WI38 (cell line): ENCODE results near the gene STX2.

Experiments
- H3K4me3 ChIP-seq: 2 replicates; pipeline ENCODE4 v1.5.1; 2011; ENCODE audit warnings: low read depth, mild to moderate bottlenecking, control low read depth, low read length
- TF ChIP-seq, protein P1 (sequence below): IDR thresholded peaks from 2 replicates; pipeline ENCODE4 v1.5.1; 2012; ENCODE audit warnings: low read depth, mild to moderate bottlenecking, control low read depth, low read length

The STX2 gene

DNA sequence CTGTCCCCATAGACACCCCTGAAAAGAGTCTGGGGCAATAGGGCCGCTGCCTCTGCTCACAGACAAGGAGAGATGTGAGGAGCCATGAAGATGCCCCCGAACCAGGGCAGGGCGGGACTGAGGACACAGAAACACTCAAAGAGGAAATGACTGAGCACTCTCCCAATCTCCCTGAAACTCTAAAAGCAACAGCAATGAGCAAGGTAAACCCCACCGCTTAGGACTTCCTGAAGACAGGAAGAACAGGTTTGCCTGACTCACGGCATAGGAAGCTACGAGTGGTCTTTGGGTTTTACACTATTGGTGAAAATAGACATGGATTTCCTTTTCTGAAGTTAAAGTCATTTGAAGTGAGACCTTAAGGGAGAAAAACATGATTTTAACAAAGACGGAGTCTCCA, 32.5 kb downstream of the STX2 start:
- no peak overlapping the region for H3K4me3 ChIP-seq
- TF ChIP-seq, protein P1, sequence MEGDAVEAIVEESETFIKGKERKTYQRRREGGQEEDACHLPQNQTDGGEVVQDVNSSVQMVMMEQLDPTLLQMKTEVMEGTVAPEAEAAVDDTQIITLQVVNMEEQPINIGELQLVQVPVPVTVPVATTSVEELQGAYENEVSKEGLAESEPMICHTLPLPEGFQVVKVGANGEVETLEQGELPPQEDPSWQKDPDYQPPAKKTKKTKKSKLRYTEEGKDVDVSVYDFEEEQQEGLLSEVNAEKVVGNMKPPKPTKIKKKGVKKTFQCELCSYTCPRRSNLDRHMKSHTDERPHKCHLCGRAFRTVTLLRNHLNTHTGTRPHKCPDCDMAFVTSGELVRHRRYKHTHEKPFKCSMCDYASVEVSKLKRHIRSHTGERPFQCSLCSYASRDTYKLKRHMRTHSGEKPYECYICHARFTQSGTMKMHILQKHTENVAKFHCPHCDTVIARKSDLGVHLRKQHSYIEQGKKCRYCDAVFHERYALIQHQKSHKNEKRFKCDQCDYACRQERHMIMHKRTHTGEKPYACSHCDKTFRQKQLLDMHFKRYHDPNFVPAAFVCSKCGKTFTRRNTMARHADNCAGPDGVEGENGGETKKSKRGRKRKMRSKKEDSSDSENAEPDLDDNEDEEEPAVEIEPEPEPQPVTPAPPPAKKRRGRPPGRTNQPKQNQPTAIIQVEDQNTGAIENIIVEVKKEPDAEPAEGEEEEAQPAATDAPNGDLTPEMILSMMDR: no peak

DNA sequence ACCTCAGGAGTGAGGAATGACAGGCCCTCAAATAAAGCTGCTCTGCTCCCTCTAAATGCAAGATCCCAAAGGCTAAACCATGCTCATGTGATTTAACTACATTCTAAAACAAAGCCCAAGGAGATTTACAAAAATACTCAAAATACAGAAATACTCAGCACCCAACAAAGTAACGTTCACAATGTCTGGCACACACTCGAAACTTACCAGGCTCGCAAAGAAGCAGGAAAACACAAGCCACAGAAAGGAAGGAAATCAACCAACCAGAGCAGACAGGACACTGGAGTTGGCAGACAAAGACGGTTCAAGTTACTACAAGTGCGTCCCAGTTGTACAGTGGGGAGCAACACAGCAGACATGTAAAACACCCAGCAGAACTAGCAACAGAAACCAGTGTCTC, 33.4 kb downstream of the STX2 start:
- no peak overlapping the region for H3K4me3 ChIP-seq
- TF ChIP-seq, protein P1: no peak

DNA sequence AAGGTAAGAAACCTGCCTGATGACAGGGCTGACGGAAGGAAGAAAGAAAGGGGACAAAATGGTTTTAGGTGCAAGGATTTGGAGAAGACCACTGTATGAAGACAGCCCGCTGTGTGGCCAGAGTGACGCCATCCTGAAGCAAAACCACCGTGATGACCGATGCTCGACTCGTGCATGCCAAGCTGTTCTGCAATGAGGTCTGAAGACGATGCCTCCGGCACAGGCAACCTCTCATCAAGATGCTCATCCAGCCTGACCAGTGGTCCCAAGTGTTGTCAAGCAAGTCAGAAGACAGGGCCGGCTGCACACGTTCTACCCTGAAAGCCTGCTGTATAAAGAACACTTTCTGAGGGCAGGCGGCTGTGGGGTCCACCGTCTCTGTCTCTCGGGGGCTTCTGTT, 34.8 kb downstream of the STX2 start:
- TF ChIP-seq, protein P1: no peak
- H3K4me3 ChIP-seq: no peak overlapping the region

DNA sequence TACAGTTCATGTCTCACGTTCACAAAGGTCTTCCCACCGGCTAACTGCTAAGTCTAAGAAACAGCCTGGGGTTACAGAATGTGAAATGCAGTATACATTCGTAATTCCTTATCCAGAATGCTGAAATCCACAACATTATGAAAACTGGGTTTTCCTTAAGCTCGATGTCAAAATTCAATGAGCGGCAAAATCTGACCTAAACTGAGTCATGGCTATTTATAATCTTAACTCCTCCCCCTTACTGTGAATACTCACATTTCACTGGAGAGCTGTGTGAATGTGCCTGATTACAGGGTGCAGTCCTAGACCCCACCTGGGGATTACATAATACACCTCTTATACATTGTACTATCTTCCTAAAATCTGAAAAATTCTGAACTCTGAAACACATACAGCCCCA, 35.3 kb downstream of the STX2 start:
- H3K4me3 ChIP-seq: no peak overlapping the region
- TF ChIP-seq, protein P1: no peak

DNA sequence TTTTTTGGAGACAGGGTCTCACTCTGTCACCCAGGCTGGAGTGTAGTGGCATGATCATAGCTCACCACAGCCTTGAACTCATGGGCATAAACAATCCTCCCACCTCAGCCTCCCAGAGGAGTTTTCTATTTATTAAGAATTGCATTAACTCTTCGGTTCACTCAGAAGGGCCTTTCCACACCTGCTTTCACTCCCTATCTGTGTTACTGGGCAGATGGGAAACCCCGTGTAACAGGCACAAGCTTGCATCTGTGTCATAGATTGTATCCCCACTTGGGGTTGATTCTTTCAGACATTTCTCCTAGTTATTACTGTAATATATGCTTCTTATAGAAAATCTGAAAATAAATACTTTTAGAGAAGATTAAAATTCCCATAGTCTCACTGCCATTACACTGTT, 38.7 kb downstream of the STX2 start:
- no peak overlapping the region for H3K4me3 ChIP-seq
- TF ChIP-seq, protein P1: no peak

DNA sequence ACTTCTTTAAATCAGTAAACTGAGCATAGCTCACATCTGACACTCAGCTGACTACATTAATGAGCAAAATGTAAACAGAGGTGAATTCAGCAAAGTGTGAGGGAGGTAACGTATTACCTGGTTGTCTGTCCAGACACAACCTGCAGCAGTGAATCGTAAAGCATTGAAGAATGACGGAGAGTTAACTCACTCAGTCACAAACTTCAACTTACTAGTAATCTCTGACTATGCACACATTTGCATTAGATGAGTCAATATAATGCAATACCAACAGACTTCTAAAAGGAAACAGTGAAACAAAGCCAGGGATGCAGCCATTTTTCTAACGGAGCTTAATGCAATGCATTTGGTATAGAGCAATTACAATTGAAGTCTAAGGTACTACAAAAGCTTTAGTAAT, 40.0 kb downstream of the STX2 start:
- TF ChIP-seq, protein P1: no peak
- no peak overlapping the region for H3K4me3 ChIP-seq

DNA sequence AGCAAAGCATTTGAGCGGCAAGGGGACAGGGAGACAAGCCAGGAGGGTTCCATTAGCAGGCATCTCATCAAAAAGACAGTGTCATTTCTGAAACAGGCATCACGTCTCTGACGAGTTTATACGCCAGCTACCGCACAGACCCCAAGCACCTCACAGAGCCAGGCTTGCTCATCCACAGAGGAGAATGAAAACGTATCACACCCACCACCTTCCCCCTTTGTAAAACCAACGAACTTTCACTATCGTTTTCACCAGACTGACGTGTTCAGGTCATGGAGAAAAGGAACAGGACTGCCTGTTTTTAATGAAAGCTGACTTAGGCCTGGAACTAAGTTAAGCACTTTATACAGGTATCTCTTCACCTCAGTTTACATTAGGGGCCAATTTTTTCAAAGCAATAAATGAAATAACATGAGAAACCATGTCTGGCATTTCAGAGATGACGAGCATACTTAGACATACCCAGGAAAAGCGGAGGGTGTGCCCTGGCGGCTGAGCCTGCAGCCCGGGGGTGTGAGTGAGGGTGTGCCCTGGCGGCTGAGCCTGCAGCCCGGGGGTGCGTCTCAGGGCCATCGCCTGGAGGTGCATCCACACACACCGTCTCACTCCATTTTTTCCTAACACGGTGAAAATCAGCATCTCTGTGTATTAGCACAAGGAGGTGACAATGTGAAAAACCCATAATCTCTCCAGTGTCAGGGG, 41.9 kb downstream of the STX2 start:
- TF ChIP-seq, protein P1: no peak
- H3K4me3 ChIP-seq: no peak overlapping the region
